Tibial nerve (tissue), 3 donors: ENCODE data around the gene CYB561D2.

ENCODE experiments used
- EP300 ChIP-seq, 2 donors: sonication (generic); formaldehyde crosslinking; IDR thresholded peaks; one replicate each; pipeline ENCODE4 v1.6.1; 2017; ENCODE audit warnings: antibody characterized with exemption in 2 of 2, mild to moderate bottlenecking in 1 of 2
- POLR2A ChIP-seq, 2 donors: fragments of 450-650 bp; IDR thresholded peaks; one replicate each; pipeline ENCODE4 v1.6.1; 2017; ENCODE audit warnings: antibody characterized with exemption in 2 of 2, mild to moderate bottlenecking in 2 of 2, moderate library complexity in 2 of 2

GRCh38 chr3:50357481-50357880, 6.8 kb downstream of the CYB561D2 start:
- no peak for TF ChIP-seq POLR2A (IDR thresholded peaks at IDR 0.05)
- TF ChIP-seq EP300 (IDR thresholded peaks at IDR 0.05) = no peak
